ENCODE measurements around the gene CLCF1. TPM values are rescaled to one million over a fixed set of nuclear protein-coding genes. Genes with fewer than 3 reads are reported as not detected.
"Not testable (repeated sequence)": the region's sequence is repeated elsewhere in the genome, so short reads cannot be mapped to it uniquely, and the experiment has no call there.

The CLCF1 gene
- total and polyA plus RNA-seq, 2 donors from 2014 or later: 5.7 to 15.8 TPM

DNA sequence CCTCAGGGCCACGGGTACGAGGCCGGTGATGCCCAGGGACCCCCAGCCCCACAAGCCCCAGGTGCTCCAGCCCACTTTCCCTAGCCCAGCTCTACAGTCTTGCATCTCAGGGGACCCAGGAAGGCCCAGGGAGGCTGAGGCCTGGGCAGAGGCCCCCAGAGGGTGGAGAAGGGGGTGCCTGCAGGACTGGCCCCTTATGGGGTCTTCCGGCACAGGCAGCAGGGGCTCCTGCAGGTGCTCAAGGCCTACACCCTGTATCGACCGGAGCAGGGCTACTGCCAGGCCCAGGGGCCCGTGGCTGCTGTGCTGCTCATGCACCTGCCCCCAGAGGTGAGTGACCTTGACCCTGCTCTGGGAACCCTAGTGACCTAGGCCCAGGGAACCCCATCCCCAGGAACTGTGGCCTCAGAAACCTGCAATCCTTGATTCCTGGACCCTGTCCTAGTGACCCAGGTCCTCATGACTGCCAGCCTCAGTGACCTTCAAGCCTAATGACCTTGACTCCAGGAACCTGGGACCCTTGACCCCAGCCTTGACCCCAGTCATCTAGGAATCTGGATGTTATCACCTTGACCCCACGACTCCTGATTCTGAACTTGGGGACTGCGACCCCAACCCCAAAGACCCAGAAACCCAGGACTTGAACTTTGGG is 32.4 kb upstream of the CLCF1 start:
- Histone ChIP-seq H3K9me3 (ENCODE audit: control insufficient read depth in 2 of 3, insufficient read depth in 1 of 3, low read length in 3 of 3) (no peaks in the 10 kb centered on the region), H3K4me1 (ENCODE audit: control insufficient read depth in 2 of 3, insufficient read depth in 2 of 3, low read depth in 1 of 3, low read length in 3 of 3) (peaks cover 0 to 3% (median 2%) of the 10 kb centered on the region in 3 donors), H3K27ac (ENCODE audit: low read depth in 2 of 2, low read length in 2 of 2) (no peak overlapping the region), H3K9ac (ENCODE audit: low read length in 3 of 3) (no peak overlapping the region), H3K4me3 (ENCODE audit: low read length in 3 of 3) (no peak overlapping the region), H3K27me3 (ENCODE audit: control insufficient read depth, insufficient read depth, low read length) (no peaks in the 10 kb centered on the region), H3K36me3 (ENCODE audit: control insufficient read depth in 2 of 3, insufficient read depth in 3 of 3, low read length in 3 of 3) (no peaks in the 10 kb centered on the region)
- intact Hi-C loops (cut with DNase I): no loop called here
- FAIRE-seq (no peak), DNase-seq (no peak)
- TF ChIP-seq, protein P1, sequence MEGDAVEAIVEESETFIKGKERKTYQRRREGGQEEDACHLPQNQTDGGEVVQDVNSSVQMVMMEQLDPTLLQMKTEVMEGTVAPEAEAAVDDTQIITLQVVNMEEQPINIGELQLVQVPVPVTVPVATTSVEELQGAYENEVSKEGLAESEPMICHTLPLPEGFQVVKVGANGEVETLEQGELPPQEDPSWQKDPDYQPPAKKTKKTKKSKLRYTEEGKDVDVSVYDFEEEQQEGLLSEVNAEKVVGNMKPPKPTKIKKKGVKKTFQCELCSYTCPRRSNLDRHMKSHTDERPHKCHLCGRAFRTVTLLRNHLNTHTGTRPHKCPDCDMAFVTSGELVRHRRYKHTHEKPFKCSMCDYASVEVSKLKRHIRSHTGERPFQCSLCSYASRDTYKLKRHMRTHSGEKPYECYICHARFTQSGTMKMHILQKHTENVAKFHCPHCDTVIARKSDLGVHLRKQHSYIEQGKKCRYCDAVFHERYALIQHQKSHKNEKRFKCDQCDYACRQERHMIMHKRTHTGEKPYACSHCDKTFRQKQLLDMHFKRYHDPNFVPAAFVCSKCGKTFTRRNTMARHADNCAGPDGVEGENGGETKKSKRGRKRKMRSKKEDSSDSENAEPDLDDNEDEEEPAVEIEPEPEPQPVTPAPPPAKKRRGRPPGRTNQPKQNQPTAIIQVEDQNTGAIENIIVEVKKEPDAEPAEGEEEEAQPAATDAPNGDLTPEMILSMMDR (IDR thresholded peaks at IDR 0.05; ENCODE audit: borderline replicate concordance, extremely low read depth, insufficient read depth): no peak

DNA sequence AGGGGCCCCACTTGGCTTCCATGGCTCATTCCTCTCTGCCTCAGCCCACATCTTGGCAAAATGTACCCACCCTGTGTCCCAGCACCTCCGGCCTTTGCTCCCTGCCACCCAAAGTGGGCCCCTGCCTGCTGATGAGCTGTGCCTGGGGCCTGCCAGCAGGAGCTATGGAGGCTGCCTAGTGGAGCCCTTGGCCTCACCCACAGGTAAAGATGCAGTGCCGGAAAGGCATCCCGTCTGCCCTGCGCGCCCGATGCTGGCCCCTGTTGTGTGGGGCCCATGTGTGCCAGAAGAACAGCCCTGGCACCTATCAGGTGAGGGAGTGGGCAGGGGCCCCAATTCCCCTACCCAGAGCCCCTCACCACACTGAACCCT is 31.8 kb upstream of the CLCF1 start:
- no peak for DNase-seq
- H3K4me1 ChIP-seq (ENCODE audit: control insufficient read depth in 2 of 3, insufficient read depth in 2 of 3, low read depth in 1 of 3, low read length in 3 of 3): peaks cover 0 to 9% (median 5%) of the 10 kb centered on the region in 3 donors
- H3K4me3 ChIP-seq (ENCODE audit: low read length in 3 of 3): no peak overlapping the region
- no peak for FAIRE-seq
- H3K27ac ChIP-seq (ENCODE audit: low read depth in 2 of 2, low read length in 2 of 2): no peak overlapping the region
- no peaks in the 10 kb centered on the region for H3K27me3 ChIP-seq (ENCODE audit: control insufficient read depth, insufficient read depth, low read length)
- intact Hi-C loops (cut with DNase I): no loop called here
- H3K9ac ChIP-seq (ENCODE audit: low read length in 3 of 3): no peak overlapping the region
- H3K9me3 ChIP-seq (ENCODE audit: control insufficient read depth in 2 of 3, insufficient read depth in 1 of 3, low read length in 3 of 3): no peaks in the 10 kb centered on the region
- TF ChIP-seq, protein P1 (IDR thresholded peaks at IDR 0.05; ENCODE audit: borderline replicate concordance, extremely low read depth, insufficient read depth): no peak
- no peaks in the 10 kb centered on the region for H3K36me3 ChIP-seq (ENCODE audit: control insufficient read depth in 2 of 3, insufficient read depth in 3 of 3, low read length in 3 of 3)

DNA sequence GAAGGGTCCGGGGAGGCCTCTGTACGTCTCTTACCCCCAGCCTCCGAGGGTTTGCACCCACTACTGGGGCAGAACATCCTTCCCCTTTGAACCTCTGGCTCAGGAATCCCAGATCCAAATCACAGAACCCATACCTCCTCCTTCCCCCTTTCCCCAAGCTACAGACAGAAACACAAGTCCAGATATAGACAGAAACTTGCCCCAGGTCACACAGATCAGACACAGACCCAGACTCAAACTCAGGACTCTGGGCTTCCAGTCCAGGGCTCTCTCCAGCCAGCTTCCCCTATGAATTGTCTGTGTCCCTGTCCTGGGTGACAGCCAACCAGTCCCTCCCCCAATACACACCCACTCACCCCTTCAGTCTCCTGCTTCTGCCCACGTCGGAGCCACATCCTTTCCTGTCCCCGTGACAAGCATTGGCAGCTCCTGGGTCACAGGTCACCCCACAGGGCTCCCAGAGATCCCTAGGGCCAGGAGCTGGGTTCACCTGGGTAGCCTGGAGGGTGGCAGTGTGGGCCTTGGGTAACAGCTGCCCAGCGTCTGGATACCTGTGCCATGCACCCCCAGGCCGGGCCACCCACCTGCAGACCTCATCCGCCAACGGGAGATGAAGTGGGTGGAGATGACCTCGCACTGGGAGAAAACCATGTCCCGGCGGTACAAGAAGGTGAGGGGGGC is 31.3 kb upstream of the CLCF1 start:
- Histone ChIP-seq H3K36me3 (ENCODE audit: control insufficient read depth in 2 of 3, insufficient read depth in 3 of 3, low read length in 3 of 3) (no peaks in the 10 kb centered on the region), H3K9ac (ENCODE audit: low read length in 3 of 3) (no peak overlapping the region), H3K4me3 (ENCODE audit: low read length in 3 of 3) (no peak overlapping the region), H3K27me3 (ENCODE audit: control insufficient read depth, insufficient read depth, low read length) (no peaks in the 10 kb centered on the region), H3K4me1 (ENCODE audit: control insufficient read depth in 2 of 3, insufficient read depth in 2 of 3, low read depth in 1 of 3, low read length in 3 of 3) (peaks cover 0 to 11% (median 5%) of the 10 kb centered on the region in 3 donors), H3K9me3 (ENCODE audit: control insufficient read depth in 2 of 3, insufficient read depth in 1 of 3, low read length in 3 of 3) (no peaks in the 10 kb centered on the region), H3K27ac (ENCODE audit: low read depth in 2 of 2, low read length in 2 of 2) (no peak overlapping the region)
- TF ChIP-seq, protein P1 (IDR thresholded peaks at IDR 0.05; ENCODE audit: borderline replicate concordance, extremely low read depth, insufficient read depth): no peak
- DNase-seq (peak in 1 of 5 donors; percentile 80), FAIRE-seq (no peak)
- intact Hi-C loops (cut with DNase I): no loop called here

DNA sequence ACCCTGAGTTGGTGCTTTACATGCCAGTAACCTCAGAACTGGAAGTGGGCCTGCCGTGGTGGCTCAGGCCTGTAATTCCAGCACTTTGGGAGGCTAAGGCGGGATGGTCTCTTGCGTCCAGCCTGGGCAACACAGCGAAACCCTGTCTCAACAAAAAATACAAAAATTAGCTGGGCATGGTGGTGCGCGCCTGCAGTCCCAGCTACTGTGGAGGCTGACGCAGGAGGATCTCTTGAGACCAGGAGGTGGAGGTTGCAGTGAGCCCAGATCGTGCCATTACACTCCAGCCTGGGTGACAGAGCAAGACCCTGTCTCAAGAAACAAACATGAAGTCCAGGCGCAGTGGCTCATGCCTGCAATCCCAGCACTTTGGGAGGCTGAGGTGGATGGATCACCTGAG is 29.7 kb upstream of the CLCF1 start:
- H3K27ac ChIP-seq (ENCODE audit: low read depth in 2 of 2, low read length in 2 of 2); H3K9ac ChIP-seq (ENCODE audit: low read length in 3 of 3); H3K36me3 ChIP-seq (ENCODE audit: control insufficient read depth in 2 of 3, insufficient read depth in 3 of 3, low read length in 3 of 3); H3K27me3 ChIP-seq (ENCODE audit: control insufficient read depth, insufficient read depth, low read length); H3K4me3 ChIP-seq (ENCODE audit: low read length in 3 of 3); intact Hi-C loops (cut with DNase I); H3K9me3 ChIP-seq (ENCODE audit: control insufficient read depth in 2 of 3, insufficient read depth in 1 of 3, low read length in 3 of 3); FAIRE-seq; DNase-seq: not testable (repeated sequence)
- peaks cover 0 to 15% (median 5%) of the 10 kb centered on the region in 3 donors for H3K4me1 ChIP-seq (ENCODE audit: control insufficient read depth in 2 of 3, insufficient read depth in 2 of 3, low read depth in 1 of 3, low read length in 3 of 3)

DNA sequence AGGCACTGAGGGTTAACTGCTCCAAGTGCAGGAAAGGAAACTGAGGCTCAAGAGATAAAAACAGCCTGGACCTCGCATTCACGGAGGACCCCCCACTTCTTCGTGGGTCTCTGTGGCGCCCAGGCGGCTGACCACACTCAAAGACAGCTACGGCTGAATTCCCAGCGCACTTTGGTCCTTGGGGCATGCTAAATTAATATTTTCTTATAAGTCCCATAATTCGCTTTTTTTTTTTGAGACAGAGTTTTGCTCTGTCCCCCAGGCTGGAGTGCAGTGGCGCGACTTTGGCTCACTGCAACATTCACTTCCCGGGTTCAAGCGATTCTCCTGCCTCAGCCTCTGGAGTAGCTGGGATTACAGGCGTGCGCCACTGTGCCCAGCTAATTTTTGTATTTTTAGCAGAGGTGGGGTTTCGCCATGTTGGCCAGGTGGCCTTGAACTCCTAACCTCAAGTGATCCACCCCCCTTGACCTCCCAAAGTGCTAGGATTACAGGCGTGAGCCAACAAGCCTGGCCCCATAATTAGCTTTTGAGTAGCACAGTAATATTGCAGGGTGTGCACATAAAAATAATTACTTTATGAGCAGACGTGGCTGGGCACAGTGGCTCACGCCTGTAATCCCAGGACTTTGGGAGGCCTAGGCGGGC is 28.9 kb upstream of the CLCF1 start:
- H3K4me3 ChIP-seq (ENCODE audit: low read length in 3 of 3): peak overlapping the region; percentile 60 to 70 (median 61)
- H3K36me3 ChIP-seq (ENCODE audit: control insufficient read depth in 2 of 3, insufficient read depth in 3 of 3, low read length in 3 of 3): peaks cover 0 to 17% (median 2%) of the 10 kb centered on the region in 3 donors
- H3K27ac ChIP-seq (ENCODE audit: low read depth in 2 of 2, low read length in 2 of 2): peak overlapping the region; percentile 11 to 78
- peak overlapping the region in 2 of 3 donors; percentile 39 to 65 for H3K9ac ChIP-seq (ENCODE audit: low read length in 3 of 3)
- H3K9me3 ChIP-seq (ENCODE audit: control insufficient read depth in 2 of 3, insufficient read depth in 1 of 3, low read length in 3 of 3); intact Hi-C loops (cut with DNase I); H3K27me3 ChIP-seq (ENCODE audit: control insufficient read depth, insufficient read depth, low read length); FAIRE-seq; DNase-seq: not testable (repeated sequence)
- peaks cover 0 to 15% (median 5%) of the 10 kb centered on the region in 3 donors for H3K4me1 ChIP-seq (ENCODE audit: control insufficient read depth in 2 of 3, insufficient read depth in 2 of 3, low read depth in 1 of 3, low read length in 3 of 3)
